MCF 10A (cell line): Measurements from ENCODE around the gene PDE4D. TPM values are rescaled to one million over a fixed set of nuclear protein-coding genes. Genes with fewer than 3 reads are reported as not detected.

Experiments
- BruUV-seq: library from RNA; stranded (reverse); fragments of 400-500 nt; replicated peaks from 2 replicates; lab custom pipeline; 2021; lab: Mats Ljungman, UMichigan
- CTCF ChIA-PET: fragments of 300-600 bp; sonication (Branson Sonifier 250); formaldehyde crosslinking; extraction: SDS; loops from one replicate; lab custom pipeline; 2021; ENCODE audit warnings: antibody characterized with exemption, inconsistent platforms; lab: Yijun Ruan, JAX
- POLR2A ChIA-PET: fragments of 300-600, 350-650 bp; sonication (Branson Sonifier 250); formaldehyde crosslinking; extraction: SDS; loops from one replicate; lab custom pipeline; 2020; ENCODE audit warnings: antibody characterized with exemption, inconsistent platforms; lab: Yijun Ruan, JAX
- DNase-seq: peaks from one replicate; pipeline ENCODE4 v3.0.0-alpha.2; 2018; ENCODE audit not compliant: unreplicated experiment
- H3K27ac Mint-ChIP-seq: one replicate; pipeline ENCODE4 v1.8.0; 2022; ENCODE audit warnings: mild to moderate bottlenecking, low read depth, mixed read lengths; ENCODE audit not compliant: unreplicated experiment
- H3K27me3 Mint-ChIP-seq: one replicate; pipeline ENCODE4 v1.8.0; 2022; ENCODE audit warnings: mixed read lengths; ENCODE audit not compliant: insufficient read depth, unreplicated experiment
- H3K36me3 Mint-ChIP-seq: one replicate; pipeline ENCODE4 v1.8.0; 2022; ENCODE audit warnings: mild to moderate bottlenecking, moderate library complexity, mixed read lengths; ENCODE audit not compliant: insufficient read depth, unreplicated experiment
- H3K4me1 Mint-ChIP-seq: one replicate; pipeline ENCODE4 v1.8.0; 2022; ENCODE audit warnings: mixed read lengths; ENCODE audit not compliant: insufficient read depth, unreplicated experiment
- H3K4me3 Mint-ChIP-seq: one replicate; pipeline ENCODE4 v1.8.0; 2022; ENCODE audit warnings: mild to moderate bottlenecking, moderate library complexity, mixed read lengths; ENCODE audit not compliant: unreplicated experiment
- H3K9me3 Mint-ChIP-seq: one replicate; pipeline ENCODE4 v1.8.0; 2022; ENCODE audit warnings: mixed read lengths; ENCODE audit not compliant: unreplicated experiment
- CTCF ChIP-seq: fragments of 200-600 bp; IDR thresholded peaks from one replicate; pipeline ENCODE4 v1.8.0; 2022; ENCODE audit warnings: antibody characterized with exemption, mild to moderate bottlenecking; ENCODE audit not compliant: unreplicated experiment
- intact Hi-C: fragments of 100-400 bp; cut with micrococcal nuclease; formaldehyde crosslinking; loops from 2 replicates; pipeline ENCODE4 v1.14.1; 2022
- total RNA-seq: library from RNA; stranded (reverse); gene quantifications from 2 replicates; pipeline ENCODE4 v1.2.3, GENCODE V29; 2022

The PDE4D gene
- total RNA-seq, 1 experiment from 2014 or later: 85.0 TPM

GRCh38 chr5:59138509-59138908 lies 755.0 kb downstream of the PDE4D start:
- TF ChIP-seq CTCF: no peak
- DNase-seq: no peak
- no TSS peak for BruUV-seq
- ChIA-PET CTCF (interaction anchor here (0.6 to 0.7 kb wide), 2 partner anchors 11 to 43 kb away, joined by 3 read pairs; no protein-coding TSS in a partner anchor), POLR2A (interaction anchor here (1.1 kb wide), 1 partner anchor 24 kb away, joined by 4 read pairs; no protein-coding TSS in a partner anchor)
- no peaks in the 10 kb centered on the region for H3K27me3 Mint-ChIP-seq
- H3K4me1 Mint-ChIP-seq: peaks cover 7% of the 10 kb centered on the region
- no peak overlapping the region for H3K27ac Mint-ChIP-seq
- H3K36me3 Mint-ChIP-seq: peaks cover 14% of the 10 kb centered on the region
- no peak overlapping the region for H3K4me3 Mint-ChIP-seq
- intact Hi-C loops: no loop called here
- no peaks in the 10 kb centered on the region for H3K9me3 Mint-ChIP-seq

- CTCF ChIA-PET: interaction anchor here (1.7 kb wide), 1 partner anchor 13 kb away, joined by 3 read pairs; no protein-coding TSS in a partner anchor
Observed at GRCh38 chr5:59137846-59138245, 755.7 kb downstream of the PDE4D start.

GRCh38 chr5:59136549-59136948 lies 757.0 kb downstream of the PDE4D start:
- Mint-ChIP-seq H3K27me3 (no peaks in the 10 kb centered on the region), H3K4me3 (no peak overlapping the region), H3K36me3 (peaks cover 7% of the 10 kb centered on the region), H3K9me3 (no peaks in the 10 kb centered on the region), H3K4me1 (peaks cover 8% of the 10 kb centered on the region), H3K27ac (no peak overlapping the region)
- BruUV-seq: no TSS peak
- no peak for DNase-seq
- ChIA-PET CTCF (interaction anchor here (1.2 to 1.7 kb wide), 3 partner anchors 14 to 250 kb away, joined by 3 read pairs; no protein-coding TSS in a partner anchor), POLR2A (interaction anchor here (1.4 to 1.5 kb wide), 2 partner anchors 8 to 10 kb away, joined by 4 to 7 read pairs; no protein-coding TSS in a partner anchor)
- no peak for TF ChIP-seq CTCF
- intact Hi-C loops: no loop called here

More at GRCh38 chr5:59137846-59138245, 755.7 kb downstream of the PDE4D start:
- H3K27me3 Mint-ChIP-seq: no peaks in the 10 kb centered on the region
- peaks cover 14% of the 10 kb centered on the region for H3K36me3 Mint-ChIP-seq
- H3K9me3 Mint-ChIP-seq: no peaks in the 10 kb centered on the region
- no peak overlapping the region for H3K27ac Mint-ChIP-seq
- no peak overlapping the region for H3K4me3 Mint-ChIP-seq
- TF ChIP-seq CTCF: no peak
- H3K4me1 Mint-ChIP-seq: peaks cover 8% of the 10 kb centered on the region
- no peak for DNase-seq
- POLR2A ChIA-PET: interaction anchor here (1.1 kb wide), 1 partner anchor 23 kb away, joined by 4 read pairs; no protein-coding TSS in a partner anchor
- intact Hi-C loops: no loop called here
- BruUV-seq: no TSS peak

- H3K27ac Mint-ChIP-seq: no peak overlapping the region
- intact Hi-C loops: no loop called here
- H3K9me3 Mint-ChIP-seq: no peaks in the 10 kb centered on the region
- no peak overlapping the region for H3K4me3 Mint-ChIP-seq
- H3K36me3 Mint-ChIP-seq: peaks cover 7% of the 10 kb centered on the region
- CTCF ChIA-PET: interaction anchor here (1.4 to 2.2 kb wide), 4 partner anchors 10 to 100 kb away, joined by 3 to 8 read pairs (median 6); no protein-coding TSS in a partner anchor
- DNase-seq: no peak
- POLR2A ChIA-PET: no interaction called here
- no peak for TF ChIP-seq CTCF
- H3K27me3 Mint-ChIP-seq: no peaks in the 10 kb centered on the region
- peaks cover 8% of the 10 kb centered on the region for H3K4me1 Mint-ChIP-seq
- no TSS peak for BruUV-seq
Observed at GRCh38 chr5:59134471-59135163, 758.9 kb downstream of the PDE4D start.
